ENCODE data around the gene GTF2I.
"Not testable (repeated sequence)": the region's sequence is repeated elsewhere in the genome, so short reads cannot be mapped to it uniquely, and the experiment has no call there.

GTF2I gene

GRCh38 chr7:74775111-74775510 is 117.6 kb downstream of the GTF2I start:
- H3K4me2 ChIP-seq (ENCODE audit: insufficient read depth, low read length); H3K79me2 ChIP-seq (ENCODE audit: insufficient read depth, low read length); ATAC-seq (ENCODE audit: insufficient read depth, low read depth); H3K9me3 ChIP-seq (ENCODE audit: insufficient read depth, low read length, severe bottlenecking); DNase-seq; H3K36me3 ChIP-seq (ENCODE audit: insufficient read depth, low read length); H3K4me1 ChIP-seq (ENCODE audit: insufficient read depth, low read length); H3K4me3 ChIP-seq (ENCODE audit: low read depth in 1 of 2, low read length in 2 of 2); H3K27me3 ChIP-seq (ENCODE audit: insufficient read depth, low read length, poor library complexity); H2AFZ ChIP-seq (ENCODE audit: low read depth, low read length); H4K20me1 ChIP-seq (ENCODE audit: insufficient read depth, low read length); H3K27ac ChIP-seq (ENCODE audit: low read length); H3K9ac ChIP-seq (ENCODE audit: low read depth, low read length): not testable (repeated sequence)

- H3K4me3 ChIP-seq (ENCODE audit: low read depth in 1 of 2, low read length in 2 of 2); ATAC-seq (ENCODE audit: insufficient read depth, low read depth); H3K36me3 ChIP-seq (ENCODE audit: insufficient read depth, low read length); H3K4me2 ChIP-seq (ENCODE audit: insufficient read depth, low read length); H3K27ac ChIP-seq (ENCODE audit: low read length); H3K9me3 ChIP-seq (ENCODE audit: insufficient read depth, low read length, severe bottlenecking); DNase-seq; H2AFZ ChIP-seq (ENCODE audit: low read depth, low read length); H3K27me3 ChIP-seq (ENCODE audit: insufficient read depth, low read length, poor library complexity); H3K9ac ChIP-seq (ENCODE audit: low read depth, low read length); H3K79me2 ChIP-seq (ENCODE audit: insufficient read depth, low read length); H3K4me1 ChIP-seq (ENCODE audit: insufficient read depth, low read length); H4K20me1 ChIP-seq (ENCODE audit: insufficient read depth, low read length): not testable (repeated sequence)
Observed at GRCh38 chr7:74779053-74779452, 121.5 kb downstream of the GTF2I start.

GRCh38 chr7:74781746-74782145 is 124.2 kb downstream of the GTF2I start:
- H3K9ac ChIP-seq (ENCODE audit: low read depth, low read length); H3K4me2 ChIP-seq (ENCODE audit: insufficient read depth, low read length); H2AFZ ChIP-seq (ENCODE audit: low read depth, low read length); DNase-seq; H3K27ac ChIP-seq (ENCODE audit: low read length); H3K4me1 ChIP-seq (ENCODE audit: insufficient read depth, low read length); H3K27me3 ChIP-seq (ENCODE audit: insufficient read depth, low read length, poor library complexity); H3K4me3 ChIP-seq (ENCODE audit: low read depth in 1 of 2, low read length in 2 of 2); H3K9me3 ChIP-seq (ENCODE audit: insufficient read depth, low read length, severe bottlenecking); H3K36me3 ChIP-seq (ENCODE audit: insufficient read depth, low read length); H3K79me2 ChIP-seq (ENCODE audit: insufficient read depth, low read length); H4K20me1 ChIP-seq (ENCODE audit: insufficient read depth, low read length); ATAC-seq (ENCODE audit: insufficient read depth, low read depth): not testable (repeated sequence)

GRCh38 chr7:74783595-74783994 is 126.1 kb downstream of the GTF2I start:
- H3K79me2 ChIP-seq (ENCODE audit: insufficient read depth, low read length); H3K27me3 ChIP-seq (ENCODE audit: insufficient read depth, low read length, poor library complexity): not testable (repeated sequence)

GRCh38 chr7:74788369-74789150 is 131.0 kb downstream of the GTF2I start:
- not testable (repeated sequence) for H3K4me3 ChIP-seq (ENCODE audit: low read depth in 1 of 2, low read length in 2 of 2)

More at GRCh38 chr7:74783595-74783994, 126.1 kb downstream of the GTF2I start:
- H3K4me2 ChIP-seq (ENCODE audit: insufficient read depth, low read length); H3K4me3 ChIP-seq (ENCODE audit: low read depth in 1 of 2, low read length in 2 of 2); H3K9me3 ChIP-seq (ENCODE audit: insufficient read depth, low read length, severe bottlenecking); H3K27ac ChIP-seq (ENCODE audit: low read length); DNase-seq; H3K36me3 ChIP-seq (ENCODE audit: insufficient read depth, low read length); H3K9ac ChIP-seq (ENCODE audit: low read depth, low read length); H4K20me1 ChIP-seq (ENCODE audit: insufficient read depth, low read length); H3K4me1 ChIP-seq (ENCODE audit: insufficient read depth, low read length); H2AFZ ChIP-seq (ENCODE audit: low read depth, low read length); ATAC-seq (ENCODE audit: insufficient read depth, low read depth): not testable (repeated sequence)

GRCh38 chr7:74789200-74789736 is 131.8 kb downstream of the GTF2I start:
- not testable (repeated sequence) for H3K36me3 ChIP-seq (ENCODE audit: insufficient read depth, low read length); H3K9me3 ChIP-seq (ENCODE audit: insufficient read depth, low read length, severe bottlenecking); DNase-seq; ATAC-seq (ENCODE audit: insufficient read depth, low read depth); H3K4me2 ChIP-seq (ENCODE audit: insufficient read depth, low read length); H2AFZ ChIP-seq (ENCODE audit: low read depth, low read length); H3K79me2 ChIP-seq (ENCODE audit: insufficient read depth, low read length); H3K4me3 ChIP-seq (ENCODE audit: low read depth in 1 of 2, low read length in 2 of 2); H4K20me1 ChIP-seq (ENCODE audit: insufficient read depth, low read length); H3K27ac ChIP-seq (ENCODE audit: low read length); H3K9ac ChIP-seq (ENCODE audit: low read depth, low read length); H3K4me1 ChIP-seq (ENCODE audit: insufficient read depth, low read length); H3K27me3 ChIP-seq (ENCODE audit: insufficient read depth, low read length, poor library complexity)

More at GRCh38 chr7:74788369-74789150, 131.0 kb downstream of the GTF2I start:
- H3K27ac ChIP-seq (ENCODE audit: low read length); H3K4me1 ChIP-seq (ENCODE audit: insufficient read depth, low read length); H3K9ac ChIP-seq (ENCODE audit: low read depth, low read length); H3K36me3 ChIP-seq (ENCODE audit: insufficient read depth, low read length); H3K79me2 ChIP-seq (ENCODE audit: insufficient read depth, low read length); H2AFZ ChIP-seq (ENCODE audit: low read depth, low read length); H4K20me1 ChIP-seq (ENCODE audit: insufficient read depth, low read length); H3K27me3 ChIP-seq (ENCODE audit: insufficient read depth, low read length, poor library complexity); H3K9me3 ChIP-seq (ENCODE audit: insufficient read depth, low read length, severe bottlenecking): not testable (repeated sequence)
- peak; percentile 96 for DNase-seq
- peak; percentile 93 for ATAC-seq (ENCODE audit: insufficient read depth, low read depth)
- H3K4me2 ChIP-seq (ENCODE audit: insufficient read depth, low read length): peak overlapping the region; percentile 52; the same call in 1 of the 2 replicates

- H3K9ac ChIP-seq (ENCODE audit: low read depth, low read length): not testable (repeated sequence)
Observed at GRCh38 chr7:74797848-74798622, 140.5 kb downstream of the GTF2I start.

GRCh38 chr7:74798644-74799043 is 141.1 kb downstream of the GTF2I start:
- H3K4me1 ChIP-seq (ENCODE audit: insufficient read depth, low read length); H3K27me3 ChIP-seq (ENCODE audit: insufficient read depth, low read length, poor library complexity); H3K79me2 ChIP-seq (ENCODE audit: insufficient read depth, low read length); H3K9me3 ChIP-seq (ENCODE audit: insufficient read depth, low read length, severe bottlenecking); H4K20me1 ChIP-seq (ENCODE audit: insufficient read depth, low read length); H2AFZ ChIP-seq (ENCODE audit: low read depth, low read length); H3K4me2 ChIP-seq (ENCODE audit: insufficient read depth, low read length); H3K4me3 ChIP-seq (ENCODE audit: low read depth in 1 of 2, low read length in 2 of 2); H3K27ac ChIP-seq (ENCODE audit: low read length); H3K9ac ChIP-seq (ENCODE audit: low read depth, low read length); ATAC-seq (ENCODE audit: insufficient read depth, low read depth); H3K36me3 ChIP-seq (ENCODE audit: insufficient read depth, low read length); DNase-seq: not testable (repeated sequence)

More at GRCh38 chr7:74797848-74798622, 140.5 kb downstream of the GTF2I start:
- H4K20me1 ChIP-seq (ENCODE audit: insufficient read depth, low read length); H3K36me3 ChIP-seq (ENCODE audit: insufficient read depth, low read length); H3K4me2 ChIP-seq (ENCODE audit: insufficient read depth, low read length); H3K27me3 ChIP-seq (ENCODE audit: insufficient read depth, low read length, poor library complexity); H3K4me3 ChIP-seq (ENCODE audit: low read depth in 1 of 2, low read length in 2 of 2); H3K4me1 ChIP-seq (ENCODE audit: insufficient read depth, low read length); ATAC-seq (ENCODE audit: insufficient read depth, low read depth); DNase-seq; H2AFZ ChIP-seq (ENCODE audit: low read depth, low read length); H3K79me2 ChIP-seq (ENCODE audit: insufficient read depth, low read length); H3K27ac ChIP-seq (ENCODE audit: low read length); H3K9me3 ChIP-seq (ENCODE audit: insufficient read depth, low read length, severe bottlenecking): not testable (repeated sequence)
